Posterior vena cava (tissue), 2 donors: Measurements from ENCODE around the gene FARS2. TPM values are rescaled to one million over a fixed set of nuclear protein-coding genes. Genes with fewer than 3 reads are reported as not detected.

Experiments
- DNase-seq: peaks from one replicate; pipeline ENCODE4 v3.0.0-alpha.2; 2020; ENCODE audit warnings: low spot score
- intact Hi-C, 2 donors: fragments of 100-400 bp; cut with DNase I; formaldehyde crosslinking; loops; one replicate each; pipeline versions ENCODE4 v1.14.1 to v1.14.2; 2022 to 2023
- total RNA-seq, 2 donors: library from RNA; stranded (reverse); fragmentation: NEBNext Ultra II Directional; extraction: Animal tissue kit (Norgen Biotek cat#: 25700); gene quantifications; one replicate each; pipeline ENCODE4 v1.2.1, GENCODE V29; 2021
- donor health status: DM: yes; HTN: yes; CAD: no.
- donor health status: DM: yes; HTN: yes; CAD: no.

Gene FARS2
- total RNA-seq, 2 donors from 2014 or later = 13.3 to 13.6 TPM

DNA sequence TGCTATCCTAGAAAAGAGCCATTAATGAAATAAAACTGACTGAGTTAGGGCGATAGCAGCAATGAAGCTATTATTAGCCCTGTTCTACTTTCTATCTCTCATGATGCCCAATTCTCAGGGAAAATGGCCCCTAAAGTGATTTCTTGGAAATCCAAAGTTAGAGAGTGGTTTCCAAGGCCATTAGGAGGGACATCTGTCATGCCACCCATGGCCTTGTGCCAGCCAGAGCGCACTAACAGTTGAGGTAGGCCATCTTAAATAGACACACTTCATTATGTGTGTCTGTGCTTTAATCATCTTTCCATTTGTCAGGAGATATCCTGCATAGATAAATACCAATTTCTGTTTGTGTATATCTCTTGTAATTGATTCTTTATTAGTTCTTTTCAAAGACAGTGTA is 483.8 kb downstream of the FARS2 start:
- intact Hi-C loops = loop anchor here in 1 of 2 donors (2.0 kb wide), 1 partner anchor 76 kb away; no protein-coding TSS in a partner anchor
- DNase-seq = no peak

DNA sequence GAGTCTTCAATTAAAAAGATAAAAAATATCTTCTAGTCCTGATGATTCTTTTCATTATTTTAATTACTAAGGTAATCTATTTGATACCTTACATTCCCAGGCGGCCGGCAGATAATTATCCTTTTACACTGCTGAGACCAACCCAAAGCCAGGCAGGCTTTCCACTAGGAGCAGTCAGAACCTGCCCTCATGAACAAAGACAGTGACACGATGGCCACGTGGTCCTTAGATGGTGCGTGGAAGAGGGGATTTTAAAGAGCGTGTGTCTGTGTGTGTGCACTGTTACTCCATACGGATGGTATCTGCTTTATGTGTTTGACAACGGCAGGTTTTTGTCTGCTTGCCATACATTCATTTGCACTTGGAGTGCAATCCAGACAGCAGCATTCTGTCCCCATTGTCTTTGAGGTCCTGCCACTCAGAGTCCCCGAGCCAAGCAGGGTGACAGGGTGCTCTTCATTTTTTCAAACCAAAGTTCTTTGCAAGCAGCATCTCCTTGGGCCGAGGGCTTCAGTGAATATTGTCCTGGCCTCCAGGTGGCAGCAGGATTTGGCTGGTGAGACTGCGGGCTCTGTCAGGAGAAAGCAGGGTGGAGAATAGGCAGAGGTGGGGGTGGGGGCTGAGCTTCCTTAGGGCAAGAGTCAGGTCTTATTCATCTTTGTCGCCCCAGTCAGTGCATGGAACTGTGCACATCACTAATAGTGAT is 484.9 kb downstream of the FARS2 start:
- intact Hi-C loops = no loop called here
- no peak for DNase-seq

DNA sequence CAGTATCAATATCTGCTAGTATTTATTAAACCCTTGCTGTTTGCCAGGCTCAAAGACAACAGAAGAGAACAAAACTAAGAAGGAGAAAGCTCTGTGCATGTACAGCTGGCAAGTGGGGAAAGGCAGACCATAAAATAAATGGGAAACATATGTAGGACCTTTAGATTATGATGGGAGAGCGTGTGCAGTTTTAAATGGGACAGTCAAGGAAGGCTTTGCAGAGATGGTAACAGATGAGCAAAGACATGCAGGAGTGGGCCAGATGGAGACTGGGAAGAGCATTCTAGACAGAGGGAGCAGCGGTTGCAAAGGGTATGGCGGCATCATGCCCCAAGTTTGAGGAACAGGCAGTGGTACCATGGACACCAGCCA is 485.4 kb downstream of the FARS2 start:
- DNase-seq = no peak
- intact Hi-C loops = no loop called here

DNA sequence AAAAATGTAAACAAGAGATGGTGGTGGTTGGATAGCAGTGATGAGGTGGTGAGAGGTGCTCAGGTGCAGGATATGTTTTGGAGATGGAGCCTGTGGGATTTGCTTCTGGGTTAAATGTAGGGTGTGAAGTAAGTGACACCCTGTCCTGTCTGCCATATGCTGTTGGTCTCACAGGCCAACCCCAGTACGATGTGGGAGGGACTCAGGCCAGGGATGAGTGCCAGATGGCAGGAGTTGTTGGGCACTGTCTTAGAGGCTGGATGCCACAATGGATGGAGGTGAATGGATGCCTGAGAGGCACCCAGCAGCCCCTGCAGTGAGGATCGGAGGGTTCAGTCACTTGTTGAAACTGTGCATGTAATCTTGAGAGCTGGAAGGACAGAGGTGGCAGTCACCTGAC is 486.1 kb downstream of the FARS2 start:
- intact Hi-C loops = no loop called here
- DNase-seq = peak; percentile 29

DNA sequence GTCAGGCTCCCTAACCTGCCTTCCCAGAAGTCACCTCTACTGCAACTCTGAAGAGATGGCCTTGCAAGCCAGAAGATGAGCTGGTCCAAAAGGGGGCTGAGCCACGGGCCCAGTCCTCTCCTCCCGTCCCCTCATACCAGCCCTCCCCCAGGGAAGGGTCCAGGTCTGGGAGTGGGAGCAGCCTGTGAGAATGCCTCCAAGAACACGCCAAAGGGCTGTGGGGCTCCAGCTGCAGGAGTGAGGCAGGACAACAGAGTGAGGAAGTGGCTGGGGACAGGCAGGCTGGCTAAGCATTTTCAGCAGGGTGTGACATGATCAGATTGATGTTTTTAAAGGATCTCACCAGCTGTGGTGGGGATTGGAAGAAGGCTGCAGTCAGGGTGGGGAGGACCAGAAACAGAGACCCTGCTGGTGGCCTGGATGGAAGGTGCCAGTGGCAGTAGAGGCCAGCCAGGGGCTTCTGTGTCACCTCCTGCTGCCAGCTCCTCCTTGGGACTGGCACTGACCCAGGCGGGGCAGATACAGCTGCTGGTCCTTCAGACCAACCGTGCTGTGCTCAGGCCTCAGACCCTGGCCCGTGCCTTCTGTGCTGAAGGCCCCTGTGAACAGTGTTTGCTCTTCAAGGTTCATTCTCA is 487.8 kb downstream of the FARS2 start:
- intact Hi-C loops = no loop called here

DNA sequence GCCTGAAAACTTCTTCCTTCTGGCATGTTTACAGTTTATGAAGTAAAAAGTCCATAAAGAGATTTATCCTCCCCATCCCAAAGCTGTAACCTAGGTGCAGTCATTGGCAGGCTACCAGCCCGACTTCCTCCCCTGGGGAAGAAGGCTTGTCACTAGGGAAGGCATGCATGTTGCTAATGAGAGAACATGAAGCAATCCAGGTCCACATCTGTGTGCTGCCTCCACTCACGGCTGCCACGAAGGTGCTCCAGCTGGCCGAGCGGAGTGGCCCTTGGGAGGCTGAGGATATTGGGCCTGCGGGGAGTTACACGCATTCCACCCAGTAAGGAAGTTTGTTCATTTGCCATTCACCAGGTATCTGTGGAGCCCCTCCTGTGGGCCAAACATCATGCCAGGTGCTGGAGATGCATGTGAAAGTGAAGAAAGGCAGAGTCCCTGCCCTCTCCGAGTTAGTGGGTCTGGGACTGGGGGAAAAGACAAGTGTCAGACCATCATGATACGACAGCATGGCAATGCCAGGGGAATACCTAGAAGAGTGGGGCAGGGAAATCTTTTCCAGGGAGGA is 488.4 kb downstream of the FARS2 start:
- intact Hi-C loops = no loop called here

More for the DNA sequence above, 487.8 kb downstream of the FARS2 start:
- no peak for DNase-seq

DNA sequence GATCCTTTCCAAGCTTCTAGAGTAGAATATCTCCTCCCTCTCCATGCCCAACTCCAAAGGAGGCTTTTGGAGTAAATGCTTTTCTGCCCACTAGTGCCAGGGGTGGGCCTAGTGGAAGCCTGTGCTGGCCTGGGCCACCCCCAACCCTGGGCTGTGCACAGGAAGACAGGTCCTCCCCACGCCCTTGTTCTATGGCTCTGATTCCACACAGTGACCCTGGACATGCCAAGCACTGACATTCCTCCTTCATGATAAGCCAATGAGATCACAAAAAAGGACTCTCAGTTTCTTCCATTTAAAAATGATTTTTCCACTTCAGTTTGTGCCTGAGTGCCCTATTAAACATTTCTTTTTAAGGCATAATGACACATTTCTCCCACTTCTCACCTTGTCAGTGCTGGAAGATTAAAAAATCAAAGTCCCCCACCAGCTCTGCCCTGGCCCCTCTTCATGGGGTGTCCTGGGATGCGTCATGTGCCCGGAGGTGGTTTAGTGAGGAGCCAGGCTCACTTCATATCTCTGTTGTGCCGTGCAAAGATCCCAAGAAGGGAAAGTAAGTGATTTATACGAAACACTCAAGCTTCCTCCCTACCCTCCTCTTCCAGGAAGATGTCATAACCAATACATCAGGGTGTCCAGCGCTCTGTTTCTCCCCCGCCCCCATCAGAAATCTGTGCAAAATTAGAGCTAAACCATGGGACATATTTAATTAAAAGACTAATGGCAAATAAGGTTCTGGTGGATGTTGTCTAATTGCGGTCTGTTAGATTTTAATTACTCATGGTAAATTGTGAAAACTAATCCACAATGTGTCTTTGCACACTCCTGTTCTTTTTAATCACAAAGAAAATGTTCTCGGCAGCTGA is 490.4 kb downstream of the FARS2 start:
- intact Hi-C loops = no loop called here
- DNase-seq = no peak

More for the DNA sequence above, 488.4 kb downstream of the FARS2 start:
- no peak for DNase-seq

DNA sequence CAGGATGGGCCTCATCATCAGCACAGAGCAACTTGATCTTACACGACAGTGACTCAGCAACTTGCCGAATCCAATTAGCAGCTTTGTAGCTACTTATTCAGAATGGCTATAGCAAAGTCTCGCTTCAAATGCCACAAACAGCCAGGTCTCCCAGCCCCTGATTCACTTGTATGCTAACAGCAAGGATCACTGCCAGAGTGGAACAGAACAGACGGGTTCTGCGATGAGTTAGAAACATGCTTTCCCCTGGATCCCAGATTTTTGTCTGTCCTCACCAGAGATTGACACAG is 491.0 kb downstream of the FARS2 start:
- no peak for DNase-seq
- intact Hi-C loops = no loop called here

DNA sequence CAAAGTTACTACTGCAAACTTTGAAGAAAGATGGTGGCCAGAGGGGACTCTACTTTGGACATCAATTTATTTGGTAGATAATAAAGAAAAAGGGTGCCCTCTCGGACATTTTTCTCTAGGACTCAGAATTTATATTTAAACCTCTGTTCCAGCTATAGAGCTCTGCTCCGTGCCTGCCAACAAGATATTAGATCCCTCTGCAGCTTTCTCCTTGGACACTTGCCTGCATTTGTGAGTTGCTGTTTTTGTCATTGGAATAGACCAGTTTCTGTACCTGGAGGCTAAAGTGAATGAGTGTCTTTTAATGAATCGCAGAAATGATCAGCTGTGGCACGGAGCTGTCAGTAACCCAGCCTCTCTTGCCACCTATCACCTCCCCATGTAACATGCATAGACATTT is 491.9 kb downstream of the FARS2 start:
- no peak for DNase-seq
- intact Hi-C loops = no loop called here

DNA sequence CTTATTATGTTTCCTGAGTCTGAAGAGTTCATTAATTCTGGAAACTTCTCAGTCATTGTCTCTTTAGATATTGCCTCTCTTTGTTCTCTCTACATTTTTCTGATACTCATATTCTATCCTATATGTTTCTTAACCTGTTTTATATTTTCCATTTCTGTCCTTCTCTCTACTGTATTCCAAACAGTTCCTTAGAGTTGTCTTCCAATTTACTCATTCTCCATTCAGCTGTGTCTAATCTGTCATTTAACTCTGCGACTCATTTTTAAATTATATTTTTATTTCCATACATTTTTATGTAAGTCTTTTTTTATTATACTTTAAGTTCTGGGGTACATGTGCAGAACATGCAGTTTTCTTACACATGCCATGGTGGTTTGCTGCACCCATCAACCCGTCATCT is 493.6 kb downstream of the FARS2 start:
- intact Hi-C loops = no loop called here
- no peak for DNase-seq

DNA sequence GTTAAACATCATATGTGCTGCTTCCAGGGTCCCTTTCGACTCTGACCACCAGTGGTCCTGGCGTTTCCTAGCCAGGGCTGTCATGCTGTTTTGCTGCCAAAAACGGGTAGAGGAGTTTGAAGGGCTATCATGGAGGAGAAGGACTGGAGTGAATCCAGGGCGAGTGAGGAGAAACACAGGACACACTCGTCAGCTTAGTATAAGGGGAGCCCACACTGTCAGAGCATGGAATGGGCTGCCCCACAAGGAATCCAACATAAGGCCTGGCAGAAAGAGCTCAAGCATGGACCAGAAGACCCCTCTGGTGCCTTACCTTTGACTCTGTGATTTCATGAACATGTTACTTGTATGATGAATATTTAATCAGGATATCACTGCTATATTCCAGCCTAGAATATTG is 498.3 kb downstream of the FARS2 start:
- DNase-seq = no peak
- intact Hi-C loops = no loop called here

DNA sequence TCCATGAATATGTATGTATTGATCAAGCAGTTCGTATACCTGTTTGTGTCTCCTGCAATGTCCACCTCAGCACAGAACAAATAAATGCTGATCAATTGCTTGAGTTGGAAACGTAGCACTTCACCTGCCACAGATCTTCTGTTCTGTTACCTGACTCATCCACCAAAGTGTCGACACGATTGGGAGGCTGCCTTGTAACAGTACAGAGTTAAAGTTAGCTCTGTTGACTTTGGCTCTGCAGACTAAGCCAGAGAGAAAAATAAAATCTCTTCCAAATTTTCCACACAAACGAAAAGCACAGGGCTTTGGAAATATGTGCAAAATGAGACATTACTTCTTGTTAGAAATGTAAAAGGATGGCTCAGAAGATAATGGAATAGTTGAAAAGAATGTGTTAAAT is 500.1 kb downstream of the FARS2 start:
- intact Hi-C loops = loop anchor here in 1 of 2 donors (10.0 kb wide), 1 partner anchor 257 kb away; no protein-coding TSS in a partner anchor
- no peak for DNase-seq

DNA sequence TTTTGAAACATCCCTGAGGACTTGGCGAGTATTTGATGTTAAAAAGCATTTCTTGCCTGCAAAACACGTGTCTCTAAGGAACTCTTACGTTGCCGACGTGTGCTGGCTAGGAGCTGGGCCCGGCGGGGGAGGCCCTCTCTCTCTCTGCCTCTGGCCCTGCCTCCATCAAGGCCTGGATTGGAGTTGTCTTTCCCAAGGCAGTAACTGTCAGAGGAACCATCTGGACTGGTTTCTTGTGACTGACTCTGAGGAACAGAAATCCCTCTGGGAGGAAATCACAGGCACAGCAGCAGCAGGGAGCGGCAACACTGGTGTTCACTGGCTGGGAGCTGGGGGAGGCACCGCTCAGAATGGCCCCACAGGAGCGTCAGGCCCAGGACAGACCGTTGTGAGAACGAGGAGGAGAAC is 501.3 kb downstream of the FARS2 start:
- intact Hi-C loops = loop anchor here in 1 of 2 donors (10.0 kb wide), 1 partner anchor 258 kb away; no protein-coding TSS in a partner anchor
- DNase-seq = no peak

DNA sequence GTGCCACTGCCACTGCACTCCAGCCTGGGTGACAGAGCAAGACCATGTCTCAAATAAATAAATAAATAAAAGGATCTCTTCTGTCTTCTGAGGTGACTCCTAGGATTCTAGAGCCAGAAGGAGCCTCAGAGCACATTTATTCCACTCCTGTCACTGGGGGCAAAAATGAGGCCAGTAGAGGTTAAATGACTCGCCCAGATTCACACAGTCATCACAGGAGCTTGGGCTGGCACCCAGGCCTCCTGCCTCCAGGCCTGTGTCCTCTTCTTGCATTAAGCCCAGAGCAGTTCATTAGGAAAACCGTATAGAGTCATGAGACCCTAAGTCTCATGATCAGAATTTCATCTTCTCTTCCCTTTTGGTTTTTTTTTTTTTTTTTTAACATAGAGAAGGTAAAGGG is 502.1 kb downstream of the FARS2 start:
- intact Hi-C loops = loop anchor here in 1 of 2 donors (10.0 kb wide), 1 partner anchor 259 kb away; no protein-coding TSS in a partner anchor
- DNase-seq = no peak

DNA sequence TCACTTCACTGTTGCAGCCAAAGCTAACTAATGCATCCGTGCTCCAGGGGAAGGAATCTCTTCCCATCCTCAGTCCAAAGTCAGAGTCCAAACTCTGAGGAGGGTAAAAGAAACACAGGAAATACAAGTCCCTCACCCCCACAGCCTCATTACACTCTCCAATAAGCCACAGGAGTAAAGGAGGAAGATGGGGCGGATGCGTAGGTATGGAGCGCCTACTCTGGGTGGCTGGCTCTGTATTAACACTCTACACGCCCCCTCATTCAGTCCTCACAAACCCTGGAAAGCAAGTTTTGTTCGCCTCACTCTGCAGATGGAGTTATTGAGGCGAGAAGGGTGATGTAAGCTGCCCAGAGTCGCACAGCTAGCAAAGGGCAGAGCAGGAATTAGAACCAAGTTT is 502.6 kb downstream of the FARS2 start:
- no peak for DNase-seq
- intact Hi-C loops = loop anchor here in 1 of 2 donors (10.0 kb wide), 1 partner anchor 259 kb away; no protein-coding TSS in a partner anchor

DNA sequence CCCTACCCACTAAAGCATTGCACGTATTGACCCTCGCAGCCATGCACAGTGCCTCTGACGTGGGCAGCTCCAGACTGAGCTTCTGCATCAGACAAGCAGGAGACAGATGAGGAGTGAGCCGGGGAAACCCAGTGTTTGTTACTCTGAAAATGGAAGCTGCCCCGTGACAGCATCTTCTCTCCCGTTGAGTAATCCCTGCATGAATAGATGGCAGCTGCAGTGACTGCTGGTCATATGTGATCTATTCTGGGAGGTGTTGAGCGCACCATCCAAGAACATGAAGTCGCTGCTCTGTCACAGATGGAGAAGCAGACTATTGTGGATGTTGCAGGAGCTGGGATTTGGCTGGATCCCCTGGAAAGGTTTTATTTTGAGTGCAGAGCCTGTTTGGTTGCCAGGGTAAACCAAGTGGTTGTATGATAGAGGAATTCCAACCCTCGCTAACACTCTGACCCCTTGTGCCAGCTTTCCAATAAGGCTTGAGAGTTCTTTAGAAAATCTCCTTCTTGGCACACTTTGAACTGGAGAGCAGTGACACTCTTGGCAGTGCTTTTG is 503.2 kb downstream of the FARS2 start:
- no peak for DNase-seq
- intact Hi-C loops = loop anchor here in 1 of 2 donors (10.0 kb wide), 1 partner anchor 260 kb away; no protein-coding TSS in a partner anchor

DNA sequence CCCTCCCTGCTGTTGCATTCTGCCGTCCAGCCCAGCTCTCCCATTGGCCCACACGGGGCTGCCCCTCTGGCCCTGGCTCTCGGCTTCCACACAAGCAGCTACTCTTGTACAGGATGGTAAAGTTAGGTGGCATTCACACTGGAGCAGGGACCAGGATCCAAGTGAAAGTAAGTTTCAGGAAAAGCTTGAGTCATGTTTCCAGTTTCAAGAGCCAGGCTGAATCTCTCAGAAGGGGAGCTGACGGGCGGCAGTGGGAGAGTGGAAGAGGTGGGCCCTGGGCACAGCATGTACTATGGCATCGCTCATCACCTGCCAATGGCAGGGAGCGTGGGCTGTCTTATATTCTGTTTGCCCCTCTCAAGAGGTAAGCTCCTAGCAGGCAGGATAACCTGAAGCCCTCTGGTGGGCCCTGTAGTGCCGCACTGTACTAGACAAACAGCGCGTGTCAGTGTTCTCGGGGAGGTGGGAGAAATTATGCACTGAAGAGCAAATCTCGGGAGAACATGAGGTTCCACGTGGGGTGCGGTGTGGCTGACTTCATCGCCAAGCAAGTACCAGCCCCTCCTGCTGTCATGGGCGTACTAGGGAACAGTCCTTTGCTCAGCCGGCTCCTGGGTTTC is 503.9 kb downstream of the FARS2 start:
- no peak for DNase-seq
- intact Hi-C loops = loop anchor here in 1 of 2 donors (10.0 kb wide), 1 partner anchor 260 kb away; no protein-coding TSS in a partner anchor

DNA sequence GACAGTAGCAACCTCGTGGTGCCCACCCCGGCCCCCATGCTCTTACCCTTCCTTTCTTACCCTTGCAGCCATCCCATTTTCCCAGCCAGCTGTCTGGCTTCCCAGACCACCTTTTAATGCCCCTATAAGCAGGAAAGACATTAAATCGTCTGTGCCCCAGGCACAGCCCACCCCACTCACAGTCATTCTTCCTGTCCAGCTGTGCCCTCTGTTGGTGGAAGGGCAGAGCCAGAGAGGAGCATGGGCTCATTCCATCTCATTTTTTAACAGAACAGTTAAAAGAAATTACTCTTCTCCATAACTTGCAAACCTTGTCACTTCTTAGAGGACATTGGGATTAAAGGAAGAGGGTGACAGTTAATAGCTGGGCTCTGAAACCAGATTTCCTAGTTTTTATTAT is 504.9 kb downstream of the FARS2 start:
- no peak for DNase-seq
- intact Hi-C loops = loop anchor here in 1 of 2 donors (10.0 kb wide), 1 partner anchor 261 kb away; no protein-coding TSS in a partner anchor

DNA sequence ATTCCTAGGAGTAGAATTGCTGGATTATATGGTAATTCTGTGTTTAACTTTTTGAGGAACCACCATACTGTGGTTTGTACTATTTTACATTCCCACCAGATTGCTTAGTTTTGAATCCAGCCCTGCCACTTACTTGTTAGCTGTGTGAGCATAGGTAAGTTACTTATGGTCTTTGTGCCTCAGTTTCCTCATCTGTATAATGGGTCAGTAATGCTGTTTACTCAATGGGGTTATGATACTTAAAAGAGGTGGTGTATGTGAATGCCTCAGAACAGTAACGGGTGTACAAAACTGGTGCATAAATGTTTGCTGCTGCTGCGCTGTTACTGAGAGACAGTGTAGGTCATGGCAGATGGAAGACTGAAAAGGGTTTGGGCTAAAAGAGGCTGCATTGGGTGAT is 506.2 kb downstream of the FARS2 start:
- no peak for DNase-seq
- intact Hi-C loops = loop anchor here in 1 of 2 donors (10.0 kb wide), 1 partner anchor 263 kb away; no protein-coding TSS in a partner anchor
